Chondrocyte (in vitro differentiated cells): ENCODE results near the gene SARNP. TPM values are rescaled to one million over a fixed set of nuclear protein-coding genes. Genes with fewer than 3 reads are reported as not detected.
"Not testable (repeated sequence)": the region's sequence is repeated elsewhere in the genome, so short reads cannot be mapped to it uniquely, and the experiment has no call there.

Source experiments
- DNase-seq: peaks from one replicate; pipeline ENCODE4 v3.0.0; 2021; ENCODE audit warnings: mixed read lengths, low spot score
- H3K27ac Mint-ChIP-seq: one replicate; pipeline ENCODE4 v1.8.0; 2021; ENCODE audit warnings: mild to moderate bottlenecking, moderate library complexity, mixed read lengths; ENCODE audit not compliant: unreplicated experiment
- H3K27me3 Mint-ChIP-seq: 2 replicates; pipeline ENCODE4 v1.8.0; 2021; ENCODE audit warnings: low read depth, mixed read lengths
- H3K36me3 Mint-ChIP-seq: 2 replicates; pipeline ENCODE4 v1.8.0; 2021; ENCODE audit warnings: low read depth, mixed read lengths
- H3K4me1 Mint-ChIP-seq: 2 replicates; pipeline ENCODE4 v1.8.0; 2021; ENCODE audit warnings: low read depth, mild to moderate bottlenecking, mixed read lengths
- H3K4me3 Mint-ChIP-seq: one replicate; pipeline ENCODE4 v1.8.0; 2021; ENCODE audit warnings: mild to moderate bottlenecking, moderate library complexity, mixed read lengths; ENCODE audit not compliant: unreplicated experiment
- H3K9me3 Mint-ChIP-seq: 2 replicates; pipeline ENCODE4 v1.8.0; 2021; ENCODE audit warnings: low read depth, mixed read lengths
- total RNA-seq: library from RNA; stranded (reverse); gene quantifications from 3 replicates; pipeline ENCODE4 v1.2.1, GENCODE V29; 2021
- TF ChIP-seq, protein P1 (sequence below): fragments of 200-600 bp; sonication (generic); IDR thresholded peaks from 2 replicates; pipeline ENCODE4 v1.5.0; 2021; ENCODE audit warnings: antibody characterized with exemption, mild to moderate bottlenecking, moderate library complexity

The SARNP gene
- total RNA-seq, 1 donor from 2014 or later: 54.0 TPM

- H3K36me3 Mint-ChIP-seq: peaks cover 25% of the 10 kb centered on the region
- H3K27ac Mint-ChIP-seq: no peak overlapping the region
- no peaks in the 10 kb centered on the region for H3K27me3 Mint-ChIP-seq
- no peaks in the 10 kb centered on the region for H3K9me3 Mint-ChIP-seq
- TF ChIP-seq, protein P1, sequence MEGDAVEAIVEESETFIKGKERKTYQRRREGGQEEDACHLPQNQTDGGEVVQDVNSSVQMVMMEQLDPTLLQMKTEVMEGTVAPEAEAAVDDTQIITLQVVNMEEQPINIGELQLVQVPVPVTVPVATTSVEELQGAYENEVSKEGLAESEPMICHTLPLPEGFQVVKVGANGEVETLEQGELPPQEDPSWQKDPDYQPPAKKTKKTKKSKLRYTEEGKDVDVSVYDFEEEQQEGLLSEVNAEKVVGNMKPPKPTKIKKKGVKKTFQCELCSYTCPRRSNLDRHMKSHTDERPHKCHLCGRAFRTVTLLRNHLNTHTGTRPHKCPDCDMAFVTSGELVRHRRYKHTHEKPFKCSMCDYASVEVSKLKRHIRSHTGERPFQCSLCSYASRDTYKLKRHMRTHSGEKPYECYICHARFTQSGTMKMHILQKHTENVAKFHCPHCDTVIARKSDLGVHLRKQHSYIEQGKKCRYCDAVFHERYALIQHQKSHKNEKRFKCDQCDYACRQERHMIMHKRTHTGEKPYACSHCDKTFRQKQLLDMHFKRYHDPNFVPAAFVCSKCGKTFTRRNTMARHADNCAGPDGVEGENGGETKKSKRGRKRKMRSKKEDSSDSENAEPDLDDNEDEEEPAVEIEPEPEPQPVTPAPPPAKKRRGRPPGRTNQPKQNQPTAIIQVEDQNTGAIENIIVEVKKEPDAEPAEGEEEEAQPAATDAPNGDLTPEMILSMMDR: no peak
- no peak for DNase-seq
- no peak overlapping the region for H3K4me3 Mint-ChIP-seq
- H3K4me1 Mint-ChIP-seq: no peaks in the 10 kb centered on the region
These were observed 56.9 kb downstream of the SARNP start for GRCh38 chr12:55760663-55761062.

DNA sequence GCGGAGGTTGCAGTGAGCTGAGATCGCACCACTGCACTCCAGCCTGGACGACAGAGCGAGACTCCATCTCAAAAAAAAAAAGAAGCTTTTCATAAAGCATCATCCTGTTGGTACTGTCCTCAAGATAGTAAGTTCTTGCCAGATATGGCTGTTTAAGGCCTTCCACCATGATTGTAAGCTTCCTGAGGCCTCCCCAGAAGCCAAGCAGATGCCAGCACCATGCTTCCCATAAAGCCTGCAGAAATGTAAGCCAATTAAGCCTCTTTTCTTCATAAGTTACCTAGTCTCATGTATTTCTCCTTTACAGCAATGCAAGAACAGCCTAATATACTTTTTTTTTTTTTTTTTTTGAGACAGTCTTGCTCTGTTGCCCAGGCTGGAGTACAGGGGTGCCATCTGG lies 58.9 kb downstream of the SARNP start:
- H3K27me3 Mint-ChIP-seq, DNase-seq, H3K27ac Mint-ChIP-seq, H3K4me3 Mint-ChIP-seq, H3K4me1 Mint-ChIP-seq, H3K9me3 Mint-ChIP-seq: not testable (repeated sequence)
- H3K36me3 Mint-ChIP-seq: peaks cover 32% of the 10 kb centered on the region

DNA sequence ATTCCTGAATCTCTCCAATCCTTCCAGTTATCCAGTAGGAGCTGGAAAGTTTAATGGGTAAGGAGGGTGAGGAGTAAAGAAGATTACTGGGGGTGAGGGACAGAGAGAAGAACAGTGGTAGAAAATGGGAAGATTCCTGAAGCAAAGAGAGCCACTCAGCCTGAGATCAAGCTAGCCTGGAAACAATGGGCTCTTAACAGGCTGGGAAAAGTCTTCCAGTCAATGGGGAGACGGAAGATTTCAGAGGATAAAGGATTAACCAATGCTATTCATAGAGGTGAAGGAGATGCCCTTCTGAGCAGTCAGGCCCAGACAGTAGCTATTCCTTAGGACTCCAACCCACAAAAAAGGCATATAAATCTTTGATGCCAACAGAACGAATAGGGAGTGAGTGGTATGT lies 59.8 kb downstream of the SARNP start:
- no peaks in the 10 kb centered on the region for H3K27me3 Mint-ChIP-seq
- H3K36me3 Mint-ChIP-seq: peaks cover 36% of the 10 kb centered on the region
- H3K9me3 Mint-ChIP-seq: no peaks in the 10 kb centered on the region
- TF ChIP-seq, protein P1: no peak
- H3K4me1 Mint-ChIP-seq: peaks cover 4% of the 10 kb centered on the region
- H3K4me3 Mint-ChIP-seq: no peak overlapping the region
- DNase-seq: no peak
- peak overlapping the region; percentile 75 for H3K27ac Mint-ChIP-seq

- Mint-ChIP-seq H3K27ac (peak overlapping the region; percentile 42), H3K36me3 (peaks cover 41% of the 10 kb centered on the region), H3K4me3 (no peak overlapping the region), H3K27me3 (no peaks in the 10 kb centered on the region), H3K9me3 (no peaks in the 10 kb centered on the region), H3K4me1 (peaks cover 4% of the 10 kb centered on the region)
- TF ChIP-seq, protein P1: no peak
- no peak for DNase-seq
These were observed 62.3 kb downstream of the SARNP start for GRCh38 chr12:55755246-55755645.

GRCh38 chr12:55748230-55748993 lies 69.1 kb downstream of the SARNP start:
- peaks cover 23% of the 10 kb centered on the region for H3K36me3 Mint-ChIP-seq
- H3K4me1 Mint-ChIP-seq: peaks cover 30% of the 10 kb centered on the region
- no peak overlapping the region for H3K4me3 Mint-ChIP-seq
- no peaks in the 10 kb centered on the region for H3K9me3 Mint-ChIP-seq
- TF ChIP-seq, protein P1: no peak
- DNase-seq: no peak
- no peak overlapping the region for H3K27ac Mint-ChIP-seq
- no peaks in the 10 kb centered on the region for H3K27me3 Mint-ChIP-seq

DNA sequence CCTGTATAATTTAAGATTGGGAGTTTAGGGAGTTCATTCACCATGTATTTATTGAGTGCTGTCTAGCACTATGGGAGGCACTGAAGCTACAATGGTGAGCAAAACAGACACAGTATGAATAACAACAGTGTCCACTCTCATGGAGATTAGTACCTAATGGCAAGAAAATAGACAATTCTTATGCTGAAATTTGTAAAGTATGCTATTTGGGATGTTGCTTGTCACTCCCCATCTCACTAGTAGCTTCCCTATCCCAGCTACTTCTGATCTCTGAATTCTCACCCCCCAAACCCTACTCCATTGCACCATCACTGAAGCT lies 70.7 kb downstream of the SARNP start:
- no peaks in the 10 kb centered on the region for H3K9me3 Mint-ChIP-seq
- no peak overlapping the region for H3K27ac Mint-ChIP-seq
- H3K36me3 Mint-ChIP-seq: peaks cover 12% of the 10 kb centered on the region
- H3K27me3 Mint-ChIP-seq: no peaks in the 10 kb centered on the region
- no peak for DNase-seq
- TF ChIP-seq, protein P1: no peak
- H3K4me1 Mint-ChIP-seq: peaks cover 35% of the 10 kb centered on the region
- H3K4me3 Mint-ChIP-seq: no peak overlapping the region
